NOMO-1 (cell line): Measurements from ENCODE around the gene ATXN1.

ENCODE experiments used
- DNase-seq, 2 experiments: peaks; one replicate each; lab custom pipeline; 2025; ENCODE audit not compliant: unreplicated experiment in 2 of 2; lab: John Stamatoyannopoulos, UW

Gene ATXN1

DNA sequence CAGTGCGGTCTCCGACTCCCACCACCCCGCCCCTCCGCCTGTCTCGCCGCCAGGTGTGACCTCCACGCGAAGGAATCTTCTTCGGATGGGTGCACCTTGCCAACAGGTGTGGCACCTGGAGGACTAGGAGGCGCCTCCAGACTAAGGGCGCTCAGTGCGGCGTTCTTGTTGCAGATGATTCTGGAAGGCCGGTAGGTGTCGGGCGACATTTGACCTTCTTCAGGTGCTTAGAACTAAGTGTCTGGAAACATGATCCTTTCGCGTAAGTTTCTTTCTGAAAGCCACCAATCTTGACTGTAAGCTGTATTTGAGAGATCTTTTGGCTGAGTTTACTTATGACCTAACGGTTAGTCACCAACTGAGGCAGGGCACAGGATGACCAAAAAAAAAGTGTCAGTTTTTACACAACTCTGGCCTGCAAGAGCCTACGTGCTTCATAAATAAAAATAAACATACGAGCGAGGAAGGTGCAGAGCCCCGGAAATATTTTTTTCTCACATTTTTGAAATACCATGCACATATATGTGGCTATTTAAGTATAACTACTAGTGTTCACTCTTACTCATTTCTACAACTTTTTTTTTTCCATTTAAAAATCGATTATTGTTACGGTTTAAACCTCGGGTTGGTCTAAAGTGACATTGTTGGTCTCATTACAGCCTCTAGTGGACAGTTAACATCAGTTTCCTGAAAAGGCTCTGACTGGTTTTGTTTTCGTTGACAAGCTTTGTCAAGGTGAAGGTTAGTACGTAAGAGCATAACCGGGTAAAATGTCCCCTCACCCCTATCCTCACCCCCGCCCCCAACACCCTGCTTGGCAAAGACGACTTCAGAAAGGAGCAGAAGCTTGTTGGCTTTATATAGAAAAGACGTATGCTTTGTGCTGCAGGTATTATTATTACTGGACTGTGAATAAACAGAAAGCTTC is 1.6 kb upstream of the ATXN1 start:
- DNase-seq = peak; percentile 35 to 78

DNA sequence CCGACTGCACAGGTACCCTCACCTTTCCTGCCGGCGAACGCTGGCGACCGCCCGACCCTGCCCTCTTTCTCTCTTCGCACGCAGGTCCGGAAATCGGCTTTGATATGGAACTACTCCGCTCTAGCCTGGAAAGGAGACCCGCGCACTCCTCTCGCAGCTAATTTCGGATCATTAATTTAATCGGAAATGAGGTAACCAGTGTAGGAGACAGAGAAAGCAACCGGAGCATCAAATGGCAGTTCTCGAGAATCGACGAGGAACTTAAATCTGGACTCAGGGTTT is 949 bp upstream of the ATXN1 start:
- peak in 1 of 2 experiments; percentile 44 for DNase-seq

DNA sequence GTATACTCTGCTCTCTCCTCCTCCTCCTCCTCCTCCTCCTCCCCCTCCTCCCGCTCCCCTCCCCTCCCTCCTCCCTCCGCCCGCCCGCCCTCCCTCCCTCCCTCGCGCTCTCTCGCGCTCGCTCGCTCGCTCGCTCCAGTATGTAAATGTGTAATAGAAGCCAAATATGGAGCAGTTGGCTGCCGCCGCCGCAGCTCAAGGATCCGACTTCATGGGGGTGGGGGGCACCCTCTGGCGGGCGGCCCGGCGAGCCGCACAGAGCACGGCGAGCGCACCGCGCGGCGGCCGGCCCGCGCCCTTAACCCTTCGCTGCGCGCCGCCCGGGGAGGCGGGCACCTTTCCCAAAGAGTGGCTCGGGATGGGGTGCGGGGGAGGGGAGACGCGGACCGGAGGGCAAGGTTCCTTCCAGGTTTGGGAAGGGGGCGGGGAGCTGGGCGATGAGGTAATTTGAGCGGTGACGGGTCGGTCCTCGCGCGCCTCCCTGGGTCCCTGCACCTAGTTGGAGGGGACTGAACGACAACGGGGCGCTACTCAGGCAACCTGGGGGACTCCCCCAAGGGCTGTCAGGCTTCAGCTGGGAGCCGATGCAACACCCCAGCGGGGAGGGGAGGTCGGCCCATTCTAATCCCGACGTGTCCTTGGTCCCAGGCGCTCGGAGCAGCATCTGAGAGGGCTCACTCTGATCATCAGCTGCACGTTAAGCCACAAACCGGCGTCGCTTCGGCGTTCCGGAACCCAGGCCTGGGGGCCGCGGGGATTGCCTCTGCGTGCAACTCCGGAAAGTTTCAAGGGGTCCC is 409 bp upstream of the ATXN1 start:
- peak; percentile 90 to 94 for DNase-seq

DNA sequence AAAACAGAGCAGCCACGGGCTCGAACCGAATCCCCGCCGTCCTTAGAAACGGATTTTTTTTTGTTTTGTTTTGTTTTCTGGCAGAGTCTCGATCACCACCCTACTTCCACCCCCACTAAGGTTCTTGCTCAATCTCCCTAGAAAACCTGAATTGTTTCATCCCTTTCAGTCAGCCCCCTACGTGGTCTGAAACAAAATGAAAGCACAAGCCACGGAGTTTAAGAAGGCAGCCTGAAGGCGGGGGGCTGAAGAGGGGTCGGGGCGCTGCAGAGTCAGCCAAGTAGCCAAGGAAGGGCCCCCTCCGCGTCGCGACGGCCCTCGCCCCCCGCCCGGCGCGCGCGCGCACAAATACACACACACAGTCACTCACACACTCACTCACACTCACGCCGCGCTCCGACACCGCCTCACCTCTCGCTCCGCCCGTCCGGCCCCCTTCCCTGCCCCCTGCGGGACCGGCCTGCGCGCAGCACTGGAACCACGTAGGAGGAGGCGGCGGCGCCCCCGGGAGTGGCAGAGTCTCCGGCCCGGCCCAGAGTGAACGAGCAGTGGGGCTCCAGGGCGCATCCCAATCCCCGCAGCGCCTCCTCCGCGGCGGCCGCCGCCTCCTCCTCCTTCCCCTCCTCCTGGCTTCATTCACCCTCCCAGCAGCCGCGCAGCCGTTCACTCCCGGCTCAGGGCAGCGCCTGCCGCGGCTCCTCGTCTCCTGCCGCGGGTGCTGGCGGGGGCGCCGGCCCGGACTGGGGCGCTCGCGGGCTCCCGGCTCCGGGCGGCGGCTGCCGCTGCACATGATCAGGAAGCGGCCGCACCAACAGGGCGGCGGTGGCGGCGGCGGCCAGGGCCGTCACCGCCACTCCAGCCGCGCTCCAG is 1.4 kb downstream of the ATXN1 start:
- peak; percentile 61 to 67 for DNase-seq

DNA sequence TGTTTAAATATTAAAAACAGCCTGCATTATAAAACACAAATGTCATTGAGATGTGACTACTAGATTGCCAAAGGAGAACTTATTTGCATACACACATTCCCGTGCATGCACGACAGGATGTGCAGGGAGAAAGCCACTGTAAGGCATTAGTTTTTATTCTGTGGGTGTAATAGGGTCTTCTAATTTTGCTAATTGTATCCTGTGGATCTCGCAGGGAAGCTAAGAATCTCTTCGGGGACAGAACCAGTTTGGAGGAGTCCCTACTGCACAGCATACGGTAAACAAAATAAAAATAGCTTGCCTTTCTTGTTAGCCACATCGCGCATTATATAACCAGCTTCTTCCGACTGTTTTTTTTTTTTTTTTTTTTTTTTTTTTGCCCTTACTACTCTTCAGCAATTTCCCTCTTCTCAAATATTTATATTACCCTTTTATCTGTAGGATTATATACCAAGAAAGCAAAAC is 2.0 kb downstream of the ATXN1 start:
- DNase-seq = peak in 1 of 2 experiments; percentile 54

DNA sequence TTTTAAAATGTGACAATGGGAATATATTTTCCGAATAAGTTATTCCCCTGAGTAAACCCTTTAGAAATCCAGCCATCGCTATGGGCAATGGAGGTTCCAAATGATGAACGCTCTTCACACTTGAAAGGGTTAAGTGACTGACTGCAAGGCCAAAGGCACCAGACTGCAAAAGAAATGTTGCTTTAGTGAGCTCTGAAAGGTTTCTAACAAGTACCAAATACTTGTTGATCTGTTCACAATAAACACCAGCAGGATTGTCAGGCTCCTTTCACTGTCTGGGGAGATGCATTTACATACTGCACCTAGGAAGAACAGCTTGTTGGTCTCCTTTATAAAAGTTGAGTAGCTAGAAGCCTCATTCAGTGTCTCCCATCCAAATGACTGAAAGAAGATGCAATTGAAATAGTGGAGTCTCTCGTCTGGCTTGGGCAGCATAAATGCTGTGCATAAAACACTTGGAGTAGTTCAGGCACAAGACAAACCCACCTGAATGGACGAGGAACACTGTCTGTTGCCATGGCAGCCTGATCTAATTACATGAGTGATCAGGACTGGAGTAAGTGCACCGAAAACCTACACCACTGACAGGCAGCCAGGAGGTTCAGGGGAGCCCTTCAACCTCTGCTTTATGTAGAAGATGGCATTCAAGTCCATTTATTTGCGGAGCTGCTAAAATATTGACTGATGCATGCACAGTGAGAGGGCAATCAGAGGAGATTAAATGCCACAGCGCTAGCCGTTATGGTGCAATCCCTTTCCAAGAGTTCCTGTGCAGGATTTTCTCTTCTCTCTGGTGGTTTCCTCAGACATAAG is 2.9 kb downstream of the ATXN1 start:
- DNase-seq = peak; percentile 27 to 39

DNA sequence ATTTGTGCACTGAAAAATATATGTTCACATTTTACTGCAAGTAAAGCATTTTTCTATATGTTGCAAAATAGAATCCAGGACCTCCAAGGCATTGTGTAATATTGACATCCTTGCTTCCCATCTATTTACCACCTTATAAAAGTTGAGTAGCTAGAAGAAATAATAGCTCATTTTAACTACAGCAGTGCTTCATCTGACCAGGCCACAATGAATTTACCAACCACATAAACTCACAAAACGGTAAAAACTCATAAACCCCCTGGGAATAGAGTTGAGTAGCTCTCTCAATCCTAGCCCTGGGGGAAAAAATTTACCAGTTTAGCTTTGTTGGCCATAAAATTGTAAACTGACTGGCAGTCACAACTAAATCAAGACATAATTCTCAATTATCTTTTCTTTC is 3.9 kb downstream of the ATXN1 start:
- DNase-seq = no peak

DNA sequence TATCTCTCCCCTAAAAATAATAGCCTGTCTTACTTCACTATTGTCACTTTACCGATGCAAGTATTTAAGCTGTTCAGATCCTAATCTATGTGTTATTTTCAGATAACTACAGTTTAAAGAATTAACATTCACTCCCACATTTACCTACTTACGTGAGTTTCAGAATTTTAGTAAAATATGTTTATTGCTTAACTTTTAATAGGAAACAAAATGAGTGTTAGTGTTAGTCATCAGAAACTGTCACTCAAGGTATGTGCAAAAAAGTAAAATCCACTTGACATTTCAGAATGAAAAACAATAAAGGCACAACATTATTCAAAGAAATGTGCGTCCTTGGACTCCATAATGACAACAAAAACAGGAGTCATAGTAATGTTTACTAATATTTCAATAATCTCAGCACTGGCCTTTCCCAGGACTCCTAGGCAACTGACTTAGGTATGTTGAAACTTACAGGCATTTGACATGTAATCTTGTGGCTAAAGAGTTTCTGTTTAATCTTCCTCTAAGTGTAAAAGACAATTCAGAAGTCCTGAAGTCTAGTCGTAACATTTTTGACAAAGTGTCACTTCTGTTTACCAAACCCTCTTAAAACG is 4.5 kb downstream of the ATXN1 start:
- peak; percentile 14 to 43 for DNase-seq

DNA sequence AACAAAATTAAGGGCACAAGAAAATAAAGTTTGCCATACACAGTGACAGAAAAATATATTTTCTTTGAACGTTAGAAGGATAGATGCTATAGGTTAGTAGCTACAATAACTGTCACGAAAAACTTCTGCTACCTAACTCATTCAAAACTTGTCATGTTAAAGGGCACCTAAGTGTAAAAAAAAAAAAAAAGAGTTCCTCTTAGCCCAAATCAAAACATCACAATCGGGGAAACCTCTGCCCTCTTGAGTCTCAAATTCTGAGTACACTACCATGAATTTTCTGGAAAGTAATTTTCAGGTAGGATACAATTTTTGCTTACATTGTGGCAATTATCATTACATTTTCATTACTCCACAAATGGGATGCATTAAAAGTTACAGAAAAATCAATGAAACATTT is 5.7 kb downstream of the ATXN1 start:
- DNase-seq = no peak

DNA sequence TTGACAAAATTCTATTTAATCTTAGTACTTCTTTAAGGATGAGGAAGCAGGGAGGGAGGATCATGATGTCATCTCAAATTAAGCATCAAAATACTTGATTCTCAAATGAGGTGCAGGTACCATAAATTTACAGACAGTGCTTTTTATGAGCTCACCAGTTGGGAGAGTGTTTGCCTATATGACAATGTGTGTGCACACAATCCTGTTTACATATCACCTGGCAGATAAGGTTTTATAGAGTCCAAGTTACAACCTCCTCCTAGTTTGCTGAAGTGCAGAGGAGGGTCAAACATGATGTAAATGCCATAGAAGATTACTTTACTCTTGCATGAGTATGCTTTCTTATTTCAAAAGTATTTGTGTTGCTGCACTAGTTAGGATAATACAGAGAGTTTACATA is 6.4 kb downstream of the ATXN1 start:
- no peak for DNase-seq

DNA sequence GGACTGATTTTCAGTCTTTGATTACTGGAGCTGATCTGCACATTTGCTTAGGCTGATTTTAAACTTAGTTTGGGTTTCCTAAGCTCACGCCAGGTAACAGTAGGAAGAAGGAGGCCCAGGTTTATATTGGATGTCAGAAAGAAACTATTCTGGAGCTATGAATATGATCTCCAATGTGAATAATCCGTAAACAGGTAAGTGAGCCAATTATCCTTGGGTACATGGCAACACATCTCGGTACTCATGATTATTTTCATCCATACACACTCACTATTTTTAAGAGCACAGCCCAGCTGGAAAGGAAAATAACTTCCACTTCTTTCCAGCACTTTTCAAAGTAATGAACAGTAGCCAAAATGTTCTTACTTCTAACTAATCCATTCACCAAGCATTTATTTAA is 7.0 kb downstream of the ATXN1 start:
- DNase-seq = no peak

DNA sequence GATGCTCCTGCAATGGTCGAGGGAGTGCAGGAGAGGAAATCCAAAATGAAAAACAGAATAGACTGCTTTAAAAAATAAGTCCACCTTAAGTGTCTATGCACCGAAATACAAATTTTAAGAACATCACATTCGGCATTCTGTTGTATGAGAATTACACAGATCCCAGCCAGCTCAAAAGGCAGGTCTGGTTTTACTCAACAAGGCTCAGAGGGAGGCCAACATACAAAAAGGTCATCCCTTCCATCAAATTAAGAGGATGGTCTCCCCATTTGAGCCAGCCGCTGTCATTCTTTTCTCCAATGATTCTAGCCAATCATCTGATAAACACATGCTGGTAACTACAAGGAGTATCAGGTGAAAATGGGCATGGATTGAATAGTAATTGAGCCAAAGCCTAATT is 7.9 kb downstream of the ATXN1 start:
- no peak for DNase-seq

DNA sequence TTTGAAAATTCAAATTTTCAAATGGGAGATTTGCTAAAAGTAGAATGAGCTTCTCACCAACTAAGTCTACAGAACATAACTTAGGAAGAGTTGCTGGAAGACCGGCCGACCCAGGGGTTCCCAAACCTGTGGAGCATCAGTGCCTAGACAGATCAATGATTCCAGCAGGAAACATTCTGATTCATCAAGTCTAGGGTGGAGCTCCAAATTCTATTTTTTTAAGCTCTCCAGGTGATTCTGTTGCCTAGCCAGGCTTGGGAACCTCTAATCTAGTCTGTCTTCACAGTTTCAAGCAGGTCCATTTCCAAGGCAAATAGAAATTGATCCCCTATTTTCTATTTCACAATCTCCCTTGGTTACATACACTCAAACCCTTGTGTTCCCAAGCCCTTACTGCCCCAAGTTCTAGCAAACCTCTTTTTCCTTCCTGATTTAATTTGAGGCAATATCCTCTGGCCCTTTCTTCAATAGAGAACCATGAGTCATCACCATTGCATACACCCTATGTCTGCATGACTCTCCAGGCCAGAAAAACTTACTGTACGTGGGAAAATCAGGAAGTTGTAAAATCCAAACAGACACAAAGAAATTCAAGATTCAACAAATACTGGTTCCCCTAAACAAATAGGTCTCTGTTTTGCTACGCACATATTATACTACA is 8.9 kb downstream of the ATXN1 start:
- peak; percentile 85 to 98 for DNase-seq

DNA sequence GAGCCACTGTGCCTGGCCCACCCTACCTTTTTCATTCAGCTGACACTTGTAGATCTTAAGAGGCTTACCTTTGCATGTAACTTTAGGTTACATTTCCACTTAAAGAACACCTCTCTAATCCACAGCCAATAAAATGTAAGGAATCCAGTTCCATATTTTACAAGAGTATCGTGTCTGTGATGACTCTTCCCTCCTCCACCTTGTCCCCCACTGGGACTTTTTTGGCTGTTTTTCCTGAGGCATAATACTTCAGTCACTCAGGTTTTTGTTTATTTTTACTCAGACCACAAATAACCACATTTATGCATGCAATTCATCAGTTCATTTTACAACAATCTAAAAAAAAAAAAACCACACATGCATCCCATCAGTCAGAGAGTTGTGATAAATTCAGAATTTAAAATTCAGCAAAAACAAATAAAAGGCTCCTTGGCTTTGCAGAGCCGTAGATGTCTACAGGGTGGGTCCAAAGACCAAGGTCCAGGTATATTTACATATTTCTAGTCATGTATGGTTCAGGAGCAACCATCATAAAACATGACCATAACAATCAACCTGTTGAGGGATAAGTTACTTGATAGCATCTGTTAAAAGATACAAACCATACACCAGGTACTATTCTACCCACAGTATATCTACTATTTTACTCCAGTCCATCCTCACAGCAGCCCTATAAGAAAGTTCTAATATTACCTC is 9.9 kb downstream of the ATXN1 start:
- no peak for DNase-seq

DNA sequence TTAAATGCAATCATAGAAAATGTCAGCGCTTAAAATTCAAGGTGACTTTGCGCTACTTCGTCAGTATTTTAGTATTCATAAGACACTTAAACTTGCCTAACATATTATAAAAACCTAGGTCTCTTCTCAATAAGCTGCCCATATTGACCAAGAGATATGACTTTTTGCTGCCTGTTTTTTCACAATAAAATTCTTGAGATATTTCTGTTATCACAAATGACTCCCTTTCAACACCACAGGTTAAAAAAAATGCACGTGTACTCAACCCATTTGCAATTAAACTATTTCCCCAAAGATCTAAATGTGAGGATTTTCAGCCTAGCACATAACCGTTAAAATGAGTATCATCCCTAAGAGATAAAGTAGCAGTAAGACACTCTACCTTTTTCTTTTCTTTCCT is 10.7 kb downstream of the ATXN1 start:
- no peak for DNase-seq

DNA sequence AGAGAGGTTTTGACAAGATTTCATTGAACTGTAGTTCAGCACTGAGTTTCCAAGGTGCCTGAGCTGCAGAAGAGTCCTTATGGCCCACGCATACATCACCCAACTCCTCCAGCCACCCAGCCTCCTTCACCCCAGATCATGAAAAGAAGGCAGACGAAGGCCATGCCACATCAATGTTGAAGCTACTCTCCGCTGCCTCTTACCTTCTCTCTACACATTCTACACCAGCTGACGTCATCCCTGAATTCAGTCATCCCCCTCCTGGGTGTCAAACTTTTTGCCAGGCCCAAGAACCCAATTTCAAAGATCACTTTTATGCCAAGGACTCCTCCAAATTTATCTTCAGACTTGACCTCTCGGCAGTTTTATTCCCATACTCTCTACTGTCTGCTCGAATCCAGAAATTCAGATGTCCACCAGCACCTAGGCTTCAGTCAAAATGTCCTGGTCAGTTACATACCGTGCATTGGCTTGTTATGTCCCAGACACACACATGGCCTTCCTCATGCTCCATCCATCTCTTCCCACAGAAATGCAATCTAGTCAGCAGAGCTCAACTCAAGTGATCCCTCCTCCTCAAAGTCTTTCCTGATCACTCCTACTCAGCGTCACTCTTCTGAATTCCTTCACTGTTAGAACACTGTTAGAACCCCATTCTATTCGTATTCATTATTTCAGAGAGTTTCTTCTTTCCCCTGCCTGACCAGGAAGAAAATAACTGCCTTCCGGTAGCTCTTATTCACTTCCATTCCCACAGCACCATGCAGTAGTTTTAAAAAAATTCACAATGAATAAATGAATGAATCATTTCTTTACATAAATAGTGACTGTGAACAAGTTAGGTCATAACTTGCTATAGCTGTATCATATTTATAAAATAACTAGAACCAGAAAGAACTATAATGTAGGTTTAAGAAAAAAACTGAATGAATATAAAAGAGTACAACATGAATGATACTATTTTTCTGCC is 11.5 kb downstream of the ATXN1 start:
- peak in 1 of 2 experiments; percentile 12 for DNase-seq

DNA sequence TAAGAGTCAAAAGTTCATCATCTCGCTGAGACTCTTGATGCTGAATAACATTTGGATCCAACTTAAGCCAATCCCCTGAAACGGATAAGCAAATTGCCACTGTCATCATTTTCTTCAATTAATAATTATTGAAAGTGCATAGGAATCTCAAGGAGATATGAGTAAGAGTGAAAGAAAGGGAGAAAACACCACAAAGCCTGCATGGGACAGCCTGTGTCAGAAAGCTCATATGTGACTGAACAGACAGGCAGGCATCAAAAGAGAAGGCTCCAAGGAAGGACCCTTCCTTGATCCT is 13.3 kb downstream of the ATXN1 start:
- DNase-seq = no peak
